Activated naive CD8-positive, alpha-beta T cell treated with anti-CD3 and anti-CD28 coated beads, Interleukin-2, amount 50 U/mL, for 16 hours (primary cell): Measurements from ENCODE around the gene CAV2.
"Not testable (repeated sequence)": the region's sequence is repeated elsewhere in the genome, so short reads cannot be mapped to it uniquely, and the experiment has no call there.

Source experiments
- DNase-seq: peaks from one replicate; pipeline ENCODE4 v3.0.0-alpha.2; 2020; ENCODE audit warnings: low read depth, low spot score

The CAV2 gene, protein sequence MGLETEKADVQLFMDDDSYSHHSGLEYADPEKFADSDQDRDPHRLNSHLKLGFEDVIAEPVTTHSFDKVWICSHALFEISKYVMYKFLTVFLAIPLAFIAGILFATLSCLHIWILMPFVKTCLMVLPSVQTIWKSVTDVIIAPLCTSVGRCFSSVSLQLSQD

DNA sequence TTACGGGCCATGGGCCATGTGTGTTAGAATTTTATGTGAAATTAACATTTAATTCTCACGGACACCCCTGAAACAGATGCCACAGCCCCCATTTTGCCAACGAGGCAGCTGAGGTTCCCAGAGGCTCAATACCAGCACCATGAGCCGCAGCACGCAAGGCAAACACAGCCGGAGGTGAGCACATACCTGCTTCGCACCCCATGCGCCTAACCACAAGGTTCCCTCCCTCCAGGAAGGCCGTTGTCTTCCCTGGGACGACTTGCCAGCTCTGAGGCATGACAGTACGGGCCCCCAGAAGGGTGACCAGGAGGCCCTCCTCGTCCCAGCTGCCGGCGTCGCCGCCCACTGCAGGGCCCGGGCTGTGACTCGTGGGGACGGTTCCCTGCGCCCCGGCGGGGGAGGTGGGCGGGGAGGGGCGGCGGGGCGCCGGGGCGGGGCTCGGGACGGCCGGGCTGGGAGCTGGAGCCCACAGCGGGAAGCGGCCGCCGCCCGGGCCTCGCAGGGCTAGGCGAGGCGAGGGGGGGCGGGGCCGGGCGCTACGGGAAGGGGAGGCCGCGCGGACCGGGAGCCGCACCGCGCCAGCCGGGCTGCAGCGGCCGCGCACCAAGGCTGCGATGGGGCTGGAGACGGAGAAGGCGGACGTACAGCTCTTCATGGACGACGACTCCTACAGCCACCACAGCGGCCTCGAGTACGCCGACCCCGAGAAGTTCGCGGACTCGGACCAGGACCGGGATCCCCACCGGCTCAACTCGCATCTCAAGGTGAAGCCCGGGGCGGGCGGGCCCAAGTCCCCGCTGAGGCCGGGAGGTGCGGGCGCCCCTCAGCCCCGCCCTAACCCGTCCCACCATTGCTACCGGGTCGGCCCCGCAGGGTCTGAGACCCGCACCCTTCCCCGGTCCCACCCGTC lies at the start of gene CAV2:
Gene CAV2 (plus strand): TSS at position 571 of the 910 bp plus-strand sequence. CDS start 44 bp downstream, at position 615.
- no peak for DNase-seq

DNA sequence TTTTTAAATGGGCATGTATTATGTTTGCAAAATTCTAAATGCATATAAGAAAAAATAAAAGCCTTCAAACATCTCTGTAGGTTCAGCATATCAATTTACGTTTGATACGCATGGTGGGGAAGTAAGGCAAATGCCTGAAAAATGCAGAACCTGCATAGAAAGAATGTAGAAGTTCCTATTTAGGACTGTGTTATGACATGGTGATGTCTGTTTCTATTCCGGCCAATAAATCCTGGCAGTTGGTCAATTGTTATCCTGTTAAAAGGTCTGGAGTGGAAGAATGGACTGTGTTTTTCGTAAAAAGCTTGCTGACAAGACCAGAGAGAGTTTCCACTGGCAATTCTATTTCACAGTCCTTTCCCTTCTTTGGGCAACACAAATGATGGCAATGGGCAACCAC lies 49.6 kb upstream of the CAV2 start:
- no peak for DNase-seq

DNA sequence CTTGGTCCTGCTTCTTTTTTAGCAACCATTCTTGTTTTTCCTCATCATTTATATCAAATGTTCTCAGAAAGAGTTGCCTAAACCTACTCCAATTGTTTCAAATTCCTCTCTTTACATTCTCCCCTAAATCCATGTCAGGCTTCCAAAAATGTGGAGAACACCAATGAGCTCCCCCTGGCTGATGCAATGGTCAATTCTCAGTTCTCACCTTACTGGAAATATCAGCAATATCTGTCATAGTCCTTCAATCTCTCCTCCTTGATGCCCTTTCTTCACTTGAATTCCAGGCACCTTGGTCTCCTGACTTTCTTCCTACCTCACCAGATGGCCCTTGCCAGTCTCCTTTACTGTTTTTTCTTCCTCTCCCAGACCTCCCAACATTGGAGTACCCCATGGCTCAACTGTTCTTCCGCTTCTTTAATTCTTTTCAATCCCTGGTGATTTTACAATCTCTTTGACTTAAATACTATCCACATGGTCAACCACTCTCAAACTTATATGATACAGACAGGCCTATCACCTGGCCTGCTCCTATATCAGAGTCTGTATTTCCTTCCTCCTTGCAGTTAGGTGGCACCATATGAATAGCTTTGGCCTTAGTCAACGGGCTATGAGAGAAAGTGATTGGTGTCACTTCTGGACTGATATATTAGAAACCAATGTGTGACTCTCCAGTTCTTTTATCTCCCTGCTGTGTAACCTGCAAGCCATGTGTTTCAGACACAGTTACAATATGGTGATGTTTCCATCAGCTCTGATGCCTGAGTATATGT lies 47.4 kb upstream of the CAV2 start:
- no peak for DNase-seq

DNA sequence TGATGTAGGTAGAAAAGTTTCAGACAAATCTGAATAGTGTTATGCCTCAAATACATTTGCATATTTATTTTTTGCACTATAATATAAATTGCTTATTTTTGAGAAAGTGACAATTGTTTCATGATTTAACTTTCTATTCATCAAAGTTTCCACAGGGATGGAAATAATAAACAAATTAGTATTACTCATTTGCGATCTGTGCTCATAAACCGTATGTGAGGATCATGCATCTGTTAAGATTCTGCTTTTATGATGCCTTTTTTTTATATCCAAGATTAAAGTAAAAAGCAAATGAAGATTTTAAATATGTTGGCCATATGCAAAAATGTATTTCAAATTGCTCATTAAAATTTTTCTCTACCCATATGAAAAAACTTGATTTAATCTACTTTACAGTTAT lies 45.2 kb upstream of the CAV2 start:
- no peak for DNase-seq

DNA sequence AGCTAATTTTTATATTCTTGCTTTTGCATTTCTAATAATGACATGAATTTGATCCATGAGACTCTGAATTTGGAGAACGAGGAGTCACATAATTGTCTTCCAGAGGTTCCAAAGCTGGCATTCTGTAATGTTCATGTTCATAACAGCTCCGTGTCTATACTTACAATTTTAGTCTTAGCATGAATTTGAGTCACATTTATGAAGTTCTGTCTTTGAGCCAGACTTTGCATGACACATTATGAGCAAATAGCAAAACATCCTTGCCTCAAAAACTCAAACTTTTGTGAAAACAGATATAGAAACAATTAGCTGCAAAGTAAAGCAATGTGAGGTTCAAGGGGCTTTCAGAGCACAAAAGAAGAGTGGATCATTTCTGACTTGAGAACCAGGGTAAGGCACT lies 44.5 kb upstream of the CAV2 start:
- no peak for DNase-seq

DNA sequence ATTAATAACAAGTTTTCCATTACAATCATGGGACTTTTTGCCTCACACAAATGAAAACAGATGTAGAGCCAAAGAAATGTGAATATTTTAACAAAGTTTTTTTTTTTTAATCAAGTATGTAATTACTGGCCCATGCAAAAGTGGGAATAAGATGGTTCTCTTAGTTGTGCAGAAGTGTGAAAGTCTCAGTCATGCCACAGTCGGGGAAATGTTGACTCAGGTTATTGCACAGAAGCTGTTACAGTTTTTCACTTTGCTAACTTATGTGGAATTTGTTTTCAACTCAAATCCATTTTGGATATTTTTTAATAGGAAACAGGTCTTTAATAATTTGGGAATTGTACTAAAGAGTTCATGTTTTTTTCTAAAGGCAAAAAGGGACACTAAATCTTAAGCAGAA lies 44.0 kb upstream of the CAV2 start:
- DNase-seq: no peak

DNA sequence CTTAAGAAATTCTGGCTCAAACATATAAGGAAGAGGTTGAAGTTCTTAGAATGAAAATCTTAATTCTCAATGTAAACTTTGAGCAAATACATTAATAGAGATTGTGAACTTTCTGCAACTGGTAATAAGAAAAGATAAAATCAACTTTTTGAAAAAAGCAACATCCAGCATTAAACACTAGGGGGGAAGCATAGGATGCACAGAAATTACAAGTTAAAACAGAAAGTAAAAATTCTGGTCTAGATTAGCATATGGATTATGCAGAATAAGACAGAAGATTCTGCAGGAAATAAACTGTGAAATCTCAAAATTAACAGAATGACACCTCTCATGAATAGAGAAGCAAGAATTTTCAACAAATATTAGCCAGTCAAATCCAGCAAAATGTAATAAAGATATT lies 38.0 kb upstream of the CAV2 start:
- no peak for DNase-seq

DNA sequence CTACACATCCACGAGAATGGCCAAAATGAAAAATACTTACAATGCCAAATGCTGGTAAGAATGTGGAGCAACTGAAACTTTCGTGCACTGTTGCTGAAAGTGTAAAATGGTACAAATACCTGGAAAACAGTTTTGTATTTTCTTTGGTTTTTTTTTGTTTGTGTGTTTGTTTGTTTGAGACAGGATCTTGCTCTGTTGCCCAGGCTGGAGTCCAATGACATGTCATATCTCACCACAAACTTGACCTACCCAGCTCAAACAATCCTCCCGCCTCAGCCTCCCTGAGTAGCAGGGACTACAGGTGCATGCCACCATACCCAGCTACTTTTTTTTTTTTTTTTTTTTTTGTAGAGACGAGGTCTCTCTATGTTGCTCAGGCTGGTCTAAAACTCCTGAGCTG lies 35.6 kb upstream of the CAV2 start:
- no peak for DNase-seq

DNA sequence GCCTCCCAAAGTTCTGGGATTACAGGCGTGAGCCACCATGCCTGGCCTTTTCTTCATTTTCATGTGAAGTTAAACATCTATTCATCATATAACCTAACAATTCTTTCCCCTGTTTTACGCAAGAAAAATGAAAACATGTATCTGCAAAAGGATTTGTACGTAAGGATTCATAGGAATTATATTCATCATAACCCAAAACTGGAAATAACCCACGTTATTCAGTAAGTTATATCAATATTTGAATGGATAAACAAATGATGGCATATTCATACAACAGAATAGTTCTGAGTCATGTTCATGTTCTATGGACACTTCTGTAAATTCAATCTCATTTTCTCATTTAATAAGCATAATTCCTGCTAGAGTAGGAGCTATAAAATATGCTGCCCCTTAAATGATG lies 35.2 kb upstream of the CAV2 start:
- no peak for DNase-seq

DNA sequence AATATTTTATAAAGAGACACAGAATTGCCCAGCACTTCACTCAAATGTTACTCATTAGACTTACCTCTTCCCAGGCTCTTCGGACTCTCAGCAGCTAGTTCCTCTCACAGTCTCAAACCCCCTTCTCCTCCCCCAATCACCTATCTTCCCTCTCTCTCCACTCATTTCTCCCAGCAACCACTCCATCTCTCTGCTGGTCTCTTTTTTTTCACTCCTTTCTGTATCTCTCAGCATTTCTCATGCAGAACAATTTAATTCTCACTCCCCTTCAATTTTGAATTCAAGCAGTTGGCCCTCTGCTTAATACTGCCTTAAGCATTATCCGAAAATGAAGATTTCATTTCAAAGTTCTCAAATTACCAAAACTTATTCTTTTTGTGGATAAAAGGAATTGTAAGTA lies 34.4 kb upstream of the CAV2 start:
- DNase-seq: no peak

DNA sequence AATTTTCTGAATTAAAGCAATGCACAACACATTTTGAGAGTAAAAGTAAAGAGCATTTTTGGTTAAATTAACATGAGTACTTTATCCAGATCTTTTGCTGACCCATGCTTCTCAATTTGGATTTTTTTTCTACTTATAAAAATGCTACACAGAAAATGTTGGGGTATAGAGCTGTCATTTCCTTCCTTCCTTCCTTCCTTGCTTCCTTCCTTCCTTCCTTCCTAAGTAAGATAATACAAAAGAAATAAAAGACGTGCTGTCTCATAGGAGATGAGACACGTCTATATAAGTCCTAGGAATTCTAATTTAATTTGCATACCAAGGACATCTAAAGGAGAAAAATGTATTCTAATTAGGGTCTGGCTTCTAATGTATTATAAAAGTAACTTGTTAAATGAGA lies 31.0 kb upstream of the CAV2 start:
- DNase-seq: no peak

DNA sequence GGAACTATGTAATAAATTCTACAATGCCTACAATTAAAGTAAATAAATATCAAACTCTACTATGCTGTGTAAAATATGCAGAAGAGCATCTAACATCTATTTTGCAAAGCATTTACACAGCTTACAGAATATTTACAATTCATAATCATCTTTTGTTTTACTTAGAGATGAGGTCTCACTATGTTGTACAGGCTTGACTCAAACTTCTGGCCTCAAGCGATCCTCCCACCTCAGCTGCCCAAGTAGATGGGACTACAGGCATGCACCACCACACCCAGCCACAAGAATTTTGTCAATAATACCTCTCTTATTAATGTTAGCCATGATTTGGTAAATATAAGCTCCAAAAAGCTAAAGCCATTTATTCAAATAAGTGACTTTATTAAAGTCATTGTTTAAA lies 21.9 kb upstream of the CAV2 start:
- no peak for DNase-seq

DNA sequence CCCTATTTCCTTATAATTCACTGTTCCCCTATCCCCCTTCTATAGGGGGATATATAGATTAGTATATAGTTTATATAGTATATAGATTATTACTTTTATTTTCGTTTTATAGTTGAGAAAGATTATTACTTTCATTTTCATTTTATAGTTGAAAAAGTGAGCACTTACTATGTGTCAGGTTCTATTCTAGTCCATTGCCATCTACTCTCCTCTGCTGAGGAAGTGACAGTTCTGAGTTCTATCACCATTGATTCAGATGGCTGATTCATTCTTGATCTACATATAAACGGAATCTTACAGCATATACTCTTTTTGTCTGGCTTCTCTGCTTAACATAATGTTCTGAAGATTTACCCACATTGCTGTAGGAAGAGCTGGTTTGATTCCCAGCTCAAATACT lies 20.7 kb upstream of the CAV2 start:
- no peak for DNase-seq

DNA sequence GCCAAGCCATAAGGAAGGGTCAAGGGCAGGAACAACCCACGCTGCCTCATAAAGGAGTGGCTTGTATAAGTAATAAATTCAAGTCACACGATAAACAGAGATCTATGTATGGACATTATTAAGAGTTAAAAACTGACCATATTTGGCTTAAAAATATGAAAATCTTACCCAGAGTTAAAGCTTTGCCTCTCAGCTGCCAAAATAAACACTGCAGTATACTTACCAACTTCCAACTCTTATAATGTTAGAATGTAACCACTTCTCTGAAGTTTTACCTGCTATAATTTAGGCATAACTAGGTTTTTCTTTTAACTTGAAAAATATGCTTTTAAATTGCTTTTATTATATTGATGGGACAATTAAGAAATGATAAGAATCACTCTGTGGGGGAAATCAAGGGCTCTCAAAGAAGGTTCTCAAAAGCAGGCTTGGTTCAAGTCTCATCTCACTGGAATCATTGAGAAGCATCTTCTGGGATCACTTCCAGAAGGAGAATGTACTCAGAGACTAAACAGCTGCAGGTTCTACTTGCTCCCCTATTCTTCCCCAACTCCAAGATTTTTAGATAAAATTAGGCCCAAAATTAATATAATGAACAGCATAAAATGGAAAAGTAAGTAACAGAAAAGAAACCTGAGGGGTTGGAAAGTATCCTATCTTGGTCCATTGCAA lies 16.1 kb upstream of the CAV2 start:
- DNase-seq: no peak

DNA sequence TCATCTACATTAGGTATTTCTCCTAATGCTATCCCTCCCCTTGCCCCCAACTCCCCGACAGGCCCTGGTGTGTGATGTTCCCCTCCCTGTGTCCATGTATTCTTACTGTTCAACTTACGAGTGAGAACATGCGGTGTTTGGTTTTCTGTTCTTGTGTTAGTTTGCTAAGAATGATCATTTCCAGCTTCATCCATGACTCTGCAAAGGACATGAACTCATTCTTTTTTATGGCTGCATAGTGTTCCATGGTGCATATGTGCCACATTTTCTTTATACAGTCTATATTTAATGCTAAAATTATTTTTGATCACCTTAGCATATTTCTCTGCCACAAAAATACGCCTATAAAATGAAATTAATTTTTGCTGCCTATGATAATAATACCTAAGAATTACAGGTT lies 15.1 kb upstream of the CAV2 start:
- DNase-seq: not testable (repeated sequence)

DNA sequence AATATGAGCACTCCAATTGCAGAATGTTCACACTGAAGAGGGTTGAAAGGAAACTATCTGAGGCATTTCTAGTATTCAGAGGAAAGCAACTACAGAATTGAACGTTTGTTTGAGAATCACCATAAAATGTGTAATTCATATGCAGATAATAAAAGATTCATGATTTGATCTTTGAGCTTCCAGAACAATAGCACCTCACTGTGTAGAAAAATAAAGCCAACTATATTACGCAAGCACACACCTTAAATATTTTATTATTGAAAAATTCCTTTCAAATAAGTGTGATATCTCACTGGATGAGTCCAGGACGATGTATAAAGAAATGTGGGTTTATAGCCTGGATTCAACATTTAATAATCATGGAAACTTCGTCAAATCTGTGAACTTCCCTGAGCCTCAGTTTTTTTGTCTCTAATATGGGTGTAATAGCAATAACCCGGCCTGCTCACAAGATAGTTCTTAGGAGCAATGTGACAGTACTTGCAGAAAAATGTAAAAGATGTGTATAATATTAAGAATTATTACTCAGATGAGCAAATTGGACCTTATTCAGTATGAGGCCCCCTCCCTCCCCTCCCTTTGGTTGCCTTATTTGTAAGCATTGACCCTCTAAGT lies 11.5 kb upstream of the CAV2 start:
- no peak for DNase-seq

DNA sequence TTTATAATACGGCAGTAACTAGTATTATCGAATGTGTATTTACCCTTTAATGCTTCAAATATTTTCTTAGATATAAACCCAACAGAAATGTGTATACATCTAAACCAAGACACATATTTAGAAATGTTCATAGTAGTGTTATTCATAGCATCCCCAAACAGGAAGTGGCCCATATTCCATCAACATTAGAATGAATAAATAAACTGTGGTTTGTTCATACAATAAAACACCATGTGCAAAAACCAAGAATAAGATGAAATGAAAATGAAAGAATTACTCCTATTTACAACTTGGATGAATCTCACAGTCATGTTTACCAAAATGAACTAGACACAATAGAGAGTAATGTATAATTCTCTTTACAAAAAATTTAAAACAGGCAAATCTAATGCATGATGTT lies 9.2 kb upstream of the CAV2 start:
- DNase-seq: no peak

DNA sequence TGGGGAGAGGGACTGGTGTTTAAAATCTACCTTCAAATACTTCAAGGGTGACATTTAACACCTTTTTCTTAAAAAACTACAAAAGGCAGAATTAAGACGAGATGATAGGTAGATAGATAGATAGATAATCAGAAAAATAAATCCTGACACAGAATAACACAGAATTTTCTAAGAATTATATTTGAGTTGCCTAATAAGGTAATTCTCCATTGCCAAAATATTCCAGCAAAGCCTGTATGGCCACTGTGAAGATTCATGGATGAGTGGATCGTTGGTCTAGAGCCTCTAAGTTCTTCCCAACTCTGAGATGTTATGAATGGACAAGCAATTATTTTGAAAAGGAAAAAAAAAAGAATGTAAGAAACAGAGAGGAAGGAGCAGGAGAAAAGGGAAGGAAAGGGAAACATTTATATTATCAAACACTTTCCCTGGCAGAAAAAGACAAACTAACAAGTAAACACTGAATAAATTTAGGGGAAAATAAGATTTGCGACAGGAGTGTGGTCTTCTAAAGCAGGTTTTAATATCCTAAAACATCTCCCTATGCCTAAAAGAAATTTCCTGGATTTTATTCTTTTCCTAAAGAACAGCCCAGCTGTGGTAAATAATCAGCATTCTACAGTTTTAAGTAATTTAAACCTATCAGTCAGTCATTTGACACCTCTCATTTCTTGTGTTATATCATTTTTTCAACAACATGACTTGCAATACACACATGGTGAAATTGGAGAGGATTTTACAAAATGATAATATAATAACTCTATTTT lies 7.5 kb upstream of the CAV2 start:
- DNase-seq: no peak

DNA sequence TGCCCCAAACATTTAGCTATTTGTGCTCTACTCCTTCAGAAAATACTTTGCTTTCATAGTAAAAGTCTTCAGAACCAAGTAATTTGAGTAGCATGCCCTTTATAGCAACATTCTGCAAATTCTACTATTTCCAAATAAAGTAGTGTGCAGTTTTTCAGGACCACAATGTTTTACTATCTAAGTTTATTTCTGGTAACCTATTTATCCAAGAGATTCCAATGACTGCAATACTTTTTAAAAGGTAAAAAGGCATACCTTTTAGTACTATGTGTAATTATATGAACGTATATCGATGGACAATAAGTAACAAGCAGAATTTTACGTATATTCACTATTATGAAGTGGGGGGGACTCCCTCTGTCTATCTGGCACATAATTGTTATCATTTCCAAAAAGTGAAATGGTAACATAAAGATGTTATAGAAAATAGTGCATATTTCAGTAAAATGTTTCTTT lies 6.9 kb upstream of the CAV2 start:
- DNase-seq: no peak

DNA sequence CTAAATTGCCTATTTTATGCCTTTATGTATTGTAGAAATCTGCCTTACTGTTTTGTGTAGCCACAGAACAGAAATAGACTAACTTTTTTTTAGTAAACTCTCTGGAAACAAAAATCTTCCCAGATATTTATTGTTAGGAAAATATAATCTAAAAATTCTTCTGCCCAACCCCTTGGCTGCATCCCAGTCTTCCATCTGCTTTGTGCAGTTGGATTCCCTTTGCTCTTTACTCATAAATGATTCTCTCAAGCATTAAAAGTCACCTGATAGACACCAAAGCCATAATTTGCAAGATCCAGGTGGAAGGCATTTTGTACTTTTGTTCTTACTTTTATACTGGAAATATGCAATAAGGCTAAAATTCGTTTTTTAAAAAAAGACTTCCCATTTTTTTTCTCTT lies 6.1 kb upstream of the CAV2 start:
- no peak for DNase-seq

DNA sequence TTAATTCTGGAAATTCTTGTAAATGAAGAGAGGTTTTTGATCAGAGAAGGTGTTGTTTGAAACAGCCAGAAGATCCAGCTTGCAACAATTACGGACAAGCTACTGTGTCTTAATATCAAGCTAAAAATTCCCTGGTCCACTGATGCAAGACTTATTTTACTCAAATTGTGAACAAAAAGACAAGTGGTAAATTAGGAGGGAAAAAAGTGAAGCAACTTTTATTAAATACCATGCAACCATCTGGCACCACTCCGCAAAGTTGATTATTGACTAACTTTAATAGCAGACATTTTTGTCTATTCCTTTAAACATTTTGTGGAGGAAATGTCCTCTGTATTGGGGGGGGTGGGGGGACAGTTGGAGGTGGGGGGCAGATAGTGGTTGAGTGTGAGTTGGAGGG lies 5.1 kb upstream of the CAV2 start:
- DNase-seq: no peak
